K562 (cell line): ENCODE data around the gene DAB2. TPM values are rescaled to one million over a fixed set of nuclear protein-coding genes. Genes with fewer than 3 reads are reported as not detected.

ENCODE experiments used
- ATAC-seq: fragments of 200-7000 bp; cut with Tn5 transposase; 3 replicates; pipeline ENCODE4 v1.9.1; 2020; ENCODE audit warnings: moderate library complexity
- BruUV-seq: library from RNA; stranded (reverse); fragments of 400-500 nt; replicated peaks from 2 replicates; lab custom pipeline; 2021; lab: Mats Ljungman, UMichigan
- CTCF ChIA-PET: fragments of 300-600 bp; formaldehyde crosslinking; extraction: SDS; loops from one replicate; lab custom pipeline; 2021; ENCODE audit warnings: low intra/inter-chr PET ratio; lab: Yijun Ruan, JAX
- POLR2A ChIA-PET: fragments of 300-600, 350-650 bp; sonication (Branson Sonifier 250); formaldehyde crosslinking; extraction: SDS; loops from one replicate; lab custom pipeline; 2021; ENCODE audit warnings: antibody characterized with exemption, inconsistent platforms; lab: Yijun Ruan, JAX
- DNase-seq, 4 experiments: peaks; one replicate each; pipeline versions ENCODE4 v3.0.0 to v3.0.0-alpha.2; 2011 to 2018; ENCODE audit warnings: low spot score in 3 of 4, mixed read lengths in 3 of 4; ENCODE audit errors: extremely low read depth in 1 of 4
- FAIRE-seq: peaks from 2 replicates; lab custom pipeline; 2011; peaks lifted over from hg19 to GRCh38; lab: Jason Lieb, UNC
- H2AFZ ChIP-seq: 2 replicates; pipeline ENCODE4 v1.6.0; 2011; ENCODE audit warnings: low read depth, low read length, control low read depth, inconsistent platforms
- H3K27ac ChIP-seq: fragments of 200-600 bp; 3 replicates; pipeline ENCODE4 v1.8.0; 2011; ENCODE audit warnings: low read depth, mild to moderate bottlenecking, control low read depth, inconsistent platforms, low read length, moderate library complexity, mixed read lengths; ENCODE audit errors: extremely low read depth
- H3K27me3 ChIP-seq, 2 experiments: fragments of 300-600 bp in 1 of 2; 2 replicates in 1 of 2; 3 replicates in 1 of 2; pipeline versions ENCODE4 v1.6.0 to v1.8.0; 2011; ENCODE audit warnings: inconsistent platforms in 2 of 2, low read length in 2 of 2, mild to moderate bottlenecking in 1 of 2, mixed read lengths in 1 of 2, moderate library complexity in 1 of 2; ENCODE audit not compliant: control insufficient read depth in 2 of 2, insufficient read depth in 2 of 2
- H3K36me3 ChIP-seq: fragments of 300-600 bp; 3 replicates; pipeline ENCODE4 v1.8.0; 2011; ENCODE audit warnings: mild to moderate bottlenecking, low read length, inconsistent platforms; ENCODE audit not compliant: control insufficient read depth, insufficient read depth
- H3K4me1 ChIP-seq, 2 experiments: fragments of 200-600 bp in 1 of 2; replicated peaks in 1 of 2; 2 replicates in 1 of 2; 3 replicates in 1 of 2; pipeline versions ENCODE4 v1.5.1 to v1.8.0; 2011; ENCODE audit warnings: inconsistent platforms in 2 of 2, low read length in 2 of 2, mild to moderate bottlenecking in 1 of 2, mixed read lengths in 1 of 2, moderate library complexity in 1 of 2; ENCODE audit not compliant: control insufficient read depth in 2 of 2, insufficient read depth in 2 of 2
- H3K4me2 ChIP-seq: 2 replicates; pipeline ENCODE4 v1.6.1; 2011; ENCODE audit warnings: low read length, control low read depth, inconsistent platforms, mixed read lengths; ENCODE audit not compliant: insufficient read depth
- H3K4me3 ChIP-seq: fragments of 200-600 bp; sonication (generic), shearing (Covaris generic); 2 replicates; pipeline ENCODE4 v1.5.1; 2016; ENCODE audit warnings: control low read depth, inconsistent platforms
- H3K79me2 ChIP-seq: fragments of 200-600 bp; 3 replicates; pipeline ENCODE4 v1.8.0; 2011; ENCODE audit warnings: low read length, inconsistent platforms; ENCODE audit not compliant: control insufficient read depth, insufficient read depth
- H3K9ac ChIP-seq, 2 experiments: 2 replicates each; pipeline versions ENCODE4 v1.6.0 to v1.6.1; 2011; ENCODE audit warnings: low read depth in 2 of 2, low read length in 2 of 2, control low read depth in 1 of 2, inconsistent platforms in 1 of 2, mild to moderate bottlenecking in 1 of 2, mixed read lengths in 1 of 2; ENCODE audit not compliant: insufficient read depth in 1 of 2
- H3K9me1 ChIP-seq: one replicate; pipeline ENCODE4 v1.6.0; 2011; ENCODE audit warnings: inconsistent platforms, mild to moderate bottlenecking, low read length, moderate library complexity; ENCODE audit not compliant: control insufficient read depth, insufficient read depth
- H3K9me3 ChIP-seq: replicated peaks from 2 replicates; pipeline ENCODE4 v1.5.1; 2011; ENCODE audit warnings: low read depth, low read length, inconsistent platforms; ENCODE audit not compliant: control insufficient read depth, insufficient read depth
- H4K20me1 ChIP-seq: replicated peaks from 2 replicates; pipeline ENCODE4 v1.6.1; 2011; ENCODE audit warnings: low read length, inconsistent platforms, mixed read lengths; ENCODE audit not compliant: control insufficient read depth, insufficient read depth
- CCAR2 ChIP-seq: fragments of 200-400 bp; formaldehyde crosslinking; IDR thresholded peaks from 2 replicates; pipeline ENCODE4 v1.6.1; 2017; ENCODE audit warnings: mild to moderate bottlenecking, low read depth, low read length
- ELF2 ChIP-seq: fragments of 250-450 bp; sonication (Bioruptor Pico); IDR thresholded peaks from 2 replicates; pipeline ENCODE4 v1.5.0; 2021; ENCODE audit warnings: mild to moderate bottlenecking
- EP400 ChIP-seq: fragments of 450-650 bp; IDR thresholded peaks from 2 replicates; pipeline ENCODE4 v1.6.1; 2017; ENCODE audit warnings: antibody characterized with exemption, mild to moderate bottlenecking, moderate library complexity
- SP2 ChIP-seq: IDR thresholded peaks from 2 replicates; pipeline ENCODE4 v1.6.1; 2011; ENCODE audit warnings: mild to moderate bottlenecking, low read depth, low read length, moderate library complexity; ENCODE audit not compliant: poor library complexity, severe bottlenecking; ENCODE audit errors: extremely low read depth
- ZNF146 ChIP-seq: IDR thresholded peaks from one replicate; pipeline ENCODE4 v1.6.1; 2018; ENCODE audit warnings: missing compliant biosample characterization; ENCODE audit not compliant: unreplicated experiment
- ZNF347 ChIP-seq: fragments of 450-650 bp; formaldehyde crosslinking; IDR thresholded peaks from 2 replicates; pipeline ENCODE4 v1.4.0; 2020; ENCODE audit warnings: low read depth, mild to moderate bottlenecking, moderate library complexity
- WGBS: fragments of 100-300 bp; shearing (Covaris generic); methylation state at CpG from one replicate; pipeline ENCODE4 v1.1.6; 2016; ENCODE audit warnings: low coverage, mixed read lengths; ENCODE audit not compliant: insufficient coverage; ENCODE audit errors: missing lambda C conversion rate; 5-methylcytosine and 5-hydroxymethylcytosine counted together
- in situ Hi-C: fragments of 300-500 bp; cut with MboI; formaldehyde crosslinking; loops from 4 replicates; pipeline ENCODE4 v1.15.0; 2018; ENCODE audit warnings: inconsistent platforms, mixed read lengths
- intact Hi-C: fragments of 100-400 bp; cut with micrococcal nuclease; formaldehyde crosslinking; loops from 2 replicates; pipeline ENCODE4 v1.14.2; 2022
- polyA plus RNA-seq, 8 experiments: library from polyadenylated mRNA; depleted of rRNA in 4 of 8; stranded (reverse) in 5 of 8; unstranded in 3 of 8; fragments of >200 nt; fragmentation: Nextera tagmentation in 2 of 8; fragmentation: Illumina TruSeq in 1 of 8; extraction: Ambion mirVana in 2 of 8; extraction: Trizol in 1 of 8; gene quantifications; 2 replicates each; pipeline versions ENCODE4 v1.2.1 to v1.2.3, GENCODE V29; 2011 to 2014; ENCODE audit warnings: inconsistent platforms in 1 of 8, missing spikeins in 1 of 8
- total RNA-seq, 7 experiments: library from RNA; depleted of rRNA in 6 of 7; stranded (reverse); fragments of >200 nt in 6 of 7; fragmentation: Illumina TruSeq in 2 of 7; extraction: Trizol in 2 of 7; gene quantifications; 2 replicates each; pipeline versions ENCODE4 v1.2.1 to v1.2.3, GENCODE V29; 2011 to 2021; ENCODE audit warnings: low replicate concordance in 1 of 7

The DAB2 gene
- total and polyA plus RNA-seq, 9 of the 15 experiments (the other 6 are each of a cell fraction or from before 2014, with no cell fraction given) = 6.6 to 29.9 (median 24.1) TPM

- Histone ChIP-seq H3K4me2 (no peak overlapping the region), H3K9me3 (no peaks in the 10 kb centered on the region), H3K4me1 (no peaks in the 10 kb centered on the region), H2AFZ (no peak overlapping the region), H3K27ac (no peak overlapping the region), H3K4me3 (no peak overlapping the region), H3K27me3 (peaks cover 0 to 9% of the 10 kb centered on the region in 2 experiments; a peak in 2 of 5 replicates), H3K9ac (no peak overlapping the region), H3K36me3 (no peaks in the 10 kb centered on the region), H4K20me1 (no peaks in the 10 kb centered on the region), H3K9me1 (no peaks in the 10 kb centered on the region), H3K79me2 (no peaks in the 10 kb centered on the region)
- WGBS = 4% methylated on average over 2 of the region's 2 CpGs
- no TSS peak for BruUV-seq
- FAIRE-seq (no peak), DNase-seq (no peak), ATAC-seq (no peak)
- ChIA-PET CTCF (interaction anchor here (0.6 kb wide), 1 partner anchor 86 kb away, joined by 3 read pairs; no protein-coding TSS in a partner anchor), POLR2A (interaction anchor here (0.9 to 1.2 kb wide), 3 partner anchors 10 to 21 kb away, joined by 3 to 5 read pairs (median 4); no protein-coding TSS in a partner anchor)
- in situ Hi-C loops = no loop called here
- no peak for TF ChIP-seq SP2
- TF ChIP-seq ZNF146 (CRISPR knock-in tag) = no peak
- TF ChIP-seq ELF2 (CRISPR knock-in tag) = no peak
- TF ChIP-seq ZNF347 (CRISPR knock-in tag) = no peak
- no peak for TF ChIP-seq CCAR2
- TF ChIP-seq EP400 = no peak
- intact Hi-C loops = loop anchor here (10.0 kb wide), 1 partner anchor 91 kb away; no protein-coding TSS in a partner anchor
Observed at GRCh38 chr5:39465843-39466242, 41.1 kb upstream of the DAB2 start.
